Measurements from ENCODE around the gene CD47.

CD47 gene

GRCh38 chr3:108046247-108046646 lies 44.6 kb downstream of the CD47 start:
- DNase-seq = no peak

- DNase-seq = no peak
These were observed 46.1 kb downstream of the CD47 start for GRCh38 chr3:108044699-108045098.

GRCh38 chr3:108042300-108042699 lies 48.5 kb downstream of the CD47 start:
- DNase-seq = no peak

- DNase-seq = no peak
These were observed 49.6 kb downstream of the CD47 start for GRCh38 chr3:108041253-108041652.

GRCh38 chr3:108037770-108038169 lies 53.1 kb downstream of the CD47 start:
- no peak for DNase-seq

- no peak for DNase-seq
These were observed 53.7 kb downstream of the CD47 start for GRCh38 chr3:108036984-108037741.

- DNase-seq = no peak
These were observed 54.4 kb downstream of the CD47 start for GRCh38 chr3:108036401-108036800.

- no peak for DNase-seq
These were observed 55.1 kb downstream of the CD47 start for GRCh38 chr3:108035751-108036150.

GRCh38 chr3:108031895-108032294 lies 58.9 kb downstream of the CD47 start:
- DNase-seq = no peak

- no peak for DNase-seq
These were observed 59.9 kb downstream of the CD47 start for GRCh38 chr3:108030960-108031359.

GRCh38 chr3:108029466-108029865 lies 61.4 kb downstream of the CD47 start:
- no peak for DNase-seq

- no peak for DNase-seq
These were observed 61.9 kb downstream of the CD47 start for GRCh38 chr3:108028896-108029295.

- no peak for DNase-seq
These were observed 65.7 kb downstream of the CD47 start for GRCh38 chr3:108025177-108025576.

- DNase-seq = no peak
These were observed 66.5 kb downstream of the CD47 start for GRCh38 chr3:108024146-108024850.

- no peak for DNase-seq
These were observed 68.3 kb downstream of the CD47 start for GRCh38 chr3:108022256-108023150.

GRCh38 chr3:108021533-108021932 lies 69.3 kb downstream of the CD47 start:
- DNase-seq = no peak

GRCh38 chr3:108021131-108021530 lies 69.7 kb downstream of the CD47 start:
- no peak for DNase-seq

- no peak for DNase-seq
These were observed 72.3 kb downstream of the CD47 start for GRCh38 chr3:108018552-108018951.

GRCh38 chr3:108017587-108017986 lies 73.2 kb downstream of the CD47 start:
- DNase-seq = no peak

- DNase-seq = no peak
These were observed 75.9 kb downstream of the CD47 start for GRCh38 chr3:108014943-108015342.

- no peak for DNase-seq
These were observed 77.4 kb downstream of the CD47 start for GRCh38 chr3:108013141-108014055.

- DNase-seq = no peak
These were observed 78.5 kb downstream of the CD47 start for GRCh38 chr3:108012304-108012703.
